GM12878 (cell line): ENCODE results near the gene DOCK2. TPM values are rescaled to one million over a fixed set of nuclear protein-coding genes. Genes with fewer than 3 reads are reported as not detected.

Experiments
- ATAC-seq: fragments of 200-7000 bp; cut with Tn5 transposase; 3 replicates; pipeline ENCODE4 v1.9.1; 2020; ENCODE audit warnings: mild to moderate bottlenecking, moderate library complexity
- BruUV-seq: library from RNA; stranded (reverse); fragments of 400-500 nt; replicated peaks from 2 replicates; lab custom pipeline; 2021; lab: Mats Ljungman, UMichigan
- CTCF ChIA-PET: fragments of 300-600 bp; sonication (Branson Sonifier 250); formaldehyde crosslinking; extraction: SDS; loops from one replicate; lab custom pipeline; 2021; ENCODE audit warnings: inconsistent platforms; lab: Yijun Ruan, JAX
- POLR2A ChIA-PET: fragments of 350-600 bp; formaldehyde crosslinking; extraction: SDS; loops from one replicate; lab custom pipeline; 2021; ENCODE audit warnings: inconsistent platforms; lab: Charles Lee
- RAD21 ChIA-PET: fragments of 300-600 bp; sonication (Branson Sonifier 250); formaldehyde crosslinking; loops from one replicate; lab custom pipeline; 2023; ENCODE audit warnings: antibody characterized with exemption; ENCODE audit not compliant: unreplicated experiment; lab: Charles Lee
- SMC1A ChIA-PET: fragments of 300-600 bp; sonication (Branson Sonifier 250); formaldehyde crosslinking; loops from one replicate; lab custom pipeline; 2023; ENCODE audit not compliant: unreplicated experiment, uncharacterized antibody; lab: Charles Lee
- DNase-seq: peaks from one replicate; pipeline ENCODE4 v3.0.0-alpha.2; 2011; ENCODE audit warnings: low read depth, low spot score
- FAIRE-seq: peaks from 3 replicates; lab custom pipeline; 2011; peaks lifted over from hg19 to GRCh38; lab: Jason Lieb, UNC
- H2AFZ ChIP-seq: 2 replicates; pipeline ENCODE4 v1.6.0; 2011; ENCODE audit warnings: low read depth, low read length, control low read depth; ENCODE audit not compliant: control insufficient read depth
- H3K27ac ChIP-seq: 2 replicates; pipeline ENCODE4 v1.5.1; 2011; ENCODE audit warnings: control low read depth; ENCODE audit not compliant: control insufficient read depth, insufficient read depth
- H3K27me3 ChIP-seq, 2 experiments: replicated peaks in 1 of 2; 2 replicates each; pipeline versions ENCODE4 v1.6.0 to v1.6.1; 2011; ENCODE audit warnings: low read length in 1 of 2; ENCODE audit not compliant: control insufficient read depth in 2 of 2, insufficient read depth in 2 of 2
- H3K36me3 ChIP-seq, 2 experiments: 2 replicates each; pipeline ENCODE4 v1.5.1; 2011; ENCODE audit warnings: low read length in 1 of 2; ENCODE audit not compliant: control insufficient read depth in 2 of 2, insufficient read depth in 2 of 2
- H3K4me1 ChIP-seq: 2 replicates; pipeline ENCODE4 v1.6.1; 2011; ENCODE audit warnings: mild to moderate bottlenecking, low read length, moderate library complexity, mixed read lengths; ENCODE audit not compliant: control insufficient read depth, insufficient read depth
- H3K4me2 ChIP-seq: 2 replicates; pipeline ENCODE4 v1.6.0; 2011; ENCODE audit warnings: control low read depth; ENCODE audit not compliant: control insufficient read depth, insufficient read depth
- H3K4me3 ChIP-seq: fragments of 200-600 bp; sonication (generic); 2 replicates; pipeline ENCODE4 v1.5.1; 2016
- H3K79me2 ChIP-seq: 2 replicates; pipeline ENCODE4 v1.6.0; 2011; ENCODE audit warnings: low read length; ENCODE audit not compliant: control insufficient read depth, insufficient read depth
- H3K9ac ChIP-seq: 2 replicates; pipeline ENCODE4 v1.8.0; 2011; ENCODE audit warnings: low read length, control low read depth, mixed read lengths; ENCODE audit not compliant: control insufficient read depth, insufficient read depth
- H3K9me3 ChIP-seq: replicated peaks from 3 replicates; pipeline ENCODE4 v1.5.1; 2011; ENCODE audit warnings: mild to moderate bottlenecking, low read length; ENCODE audit not compliant: control insufficient read depth, insufficient read depth
- H4K20me1 ChIP-seq: 2 replicates; pipeline ENCODE4 v1.6.0; 2011; ENCODE audit not compliant: control insufficient read depth, insufficient read depth
- ATF7 ChIP-seq: fragments of 450-650 bp; IDR thresholded peaks from 2 replicates; pipeline ENCODE4 v1.6.1; 2016; ENCODE audit warnings: low read depth, mild to moderate bottlenecking
- BACH1 ChIP-seq: fragments of 450-650 bp; IDR thresholded peaks from 2 replicates; pipeline ENCODE4 v1.6.1; 2017; ENCODE audit warnings: mild to moderate bottlenecking, borderline replicate concordance
- CBX5 ChIP-seq: sonication (generic); IDR thresholded peaks from 2 replicates; pipeline ENCODE4 v1.6.1; 2016; ENCODE audit warnings: low read depth, moderate library complexity, mild to moderate bottlenecking, inconsistent platforms
- CEBPB ChIP-seq, 2 experiments: fragments of 150-350 bp in 1 of 2; IDR thresholded peaks; 2 replicates each; pipeline ENCODE4 v1.6.1; 2012 to 2014; ENCODE audit warnings: low read depth in 2 of 2, low read length in 2 of 2, borderline replicate concordance in 1 of 2, inconsistent platforms in 1 of 2
- GATAD2B ChIP-seq: fragments of 450-650 bp; conservative IDR thresholded peaks from 2 replicates; pipeline ENCODE4 v1.6.1; 2017; ENCODE audit warnings: low read depth, mild to moderate bottlenecking, moderate library complexity
- HDAC6 ChIP-seq: fragments of 200-600 bp; sonication (generic); IDR thresholded peaks from one replicate; pipeline ENCODE4 v1.8.0; 2017; ENCODE audit warnings: antibody characterized with exemption; ENCODE audit not compliant: unreplicated experiment
- MTA3 ChIP-seq: IDR thresholded peaks from 2 replicates; pipeline ENCODE4 v1.6.1; 2012; ENCODE audit warnings: low read length, inconsistent platforms, borderline replicate concordance
- RAD21 ChIP-seq: IDR thresholded peaks from 2 replicates; pipeline ENCODE4 v1.6.1; 2011; ENCODE audit warnings: mild to moderate bottlenecking, low read depth, low read length, moderate library complexity; ENCODE audit not compliant: insufficient read depth
- REST ChIP-seq: IDR thresholded peaks from 2 replicates; pipeline ENCODE4 v1.6.1; 2012; ENCODE audit warnings: mild to moderate bottlenecking, low read depth, low read length
- SMC3 ChIP-seq: IDR thresholded peaks from 2 replicates; pipeline ENCODE4 v1.6.1; 2011; ENCODE audit warnings: low read length, improper control_type of control experiment, borderline replicate concordance
- YBX1 ChIP-seq: fragments of 450-650 bp; IDR thresholded peaks from 2 replicates; pipeline ENCODE4 v1.6.1; 2016; ENCODE audit warnings: antibody characterized with exemption
- ZNF384 ChIP-seq: IDR thresholded peaks from 2 replicates; pipeline ENCODE4 v1.6.1; 2012; ENCODE audit warnings: low read depth, mild to moderate bottlenecking, low read length, improper control_type of control experiment, borderline replicate concordance
- ZSCAN29 ChIP-seq: fragments of 450-650 bp; IDR thresholded peaks from 2 replicates; pipeline ENCODE4 v1.6.1; 2017; ENCODE audit warnings: mild to moderate bottlenecking, moderate library complexity
- WGBS: methylation state at CpG from one replicate; pipeline ENCODE4 v1.1.6; 2016; ENCODE audit warnings: low lambda C conversion rate; ENCODE audit not compliant: insufficient replicate concordance, insufficient coverage; ENCODE audit errors: missing lambda C conversion rate; 5-methylcytosine and 5-hydroxymethylcytosine counted together
- in situ Hi-C: fragments of 300-500 bp; cut with MboI; formaldehyde crosslinking; loops from 9 replicates; pipeline ENCODE4 v1.14.3; 2018; ENCODE audit warnings: mixed read lengths
- intact Hi-C: fragments of 100-400 bp; cut with micrococcal nuclease; formaldehyde crosslinking; loops from one replicate; pipeline ENCODE4 v1.14.2; 2022; ENCODE audit not compliant: unreplicated experiment
- polyA plus RNA-seq, 11 experiments: library from polyadenylated mRNA; depleted of rRNA in 4 of 11; unstranded in 6 of 11; stranded (reverse) in 5 of 11; fragments of >200 nt; fragmentation: Nextera tagmentation in 4 of 11; fragmentation: Illumina TruSeq in 1 of 11; extraction: Ambion mirVana in 4 of 11; extraction: Trizol in 1 of 11; gene quantifications; 1 replicate in 1 of 11; 2 replicates in 10 of 11; pipeline versions ENCODE4 v1.2.1 to v1.2.3, GENCODE V29; 2011 to 2016; ENCODE audit warnings: inconsistent platforms in 2 of 11, missing spikeins in 2 of 11, low read depth in 1 of 11
- total RNA-seq, 4 experiments: library from RNA; depleted of rRNA in 3 of 4; stranded (reverse); fragments of >200 nt in 3 of 4; fragmentation: Illumina TruSeq in 1 of 4; extraction: Trizol in 1 of 4; gene quantifications; 2 replicates each; pipeline versions ENCODE4 v1.2.1 to v1.2.3, GENCODE V29; 2013 to 2021

Gene DOCK2
- total and polyA plus RNA-seq, 10 of the 15 experiments (the other 5 are each of a cell fraction or from before 2014, with no cell fraction given), result 34.2 to 192 (median 118) TPM

DNA sequence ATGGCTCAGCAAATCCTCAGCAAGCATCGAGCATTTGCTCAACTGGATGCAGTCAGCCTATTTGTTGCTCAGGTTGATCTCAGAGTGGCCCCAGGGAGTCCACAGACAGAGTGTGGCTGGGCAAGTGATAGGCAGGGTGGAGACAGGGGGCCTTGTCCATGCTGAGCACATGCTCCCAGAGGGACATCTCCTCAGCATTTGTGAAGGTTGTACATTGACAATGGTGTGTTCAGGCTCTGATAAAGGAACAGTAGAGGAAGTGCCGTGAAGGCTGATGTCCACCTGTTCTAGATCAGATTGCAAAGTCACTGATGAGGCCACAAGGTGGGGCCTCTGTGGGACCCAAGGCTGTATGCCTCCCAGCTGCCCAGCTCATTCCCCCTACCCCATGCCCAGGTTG lies 418.5 kb downstream of the DOCK2 start:
- no peaks in the 10 kb centered on the region; the same call in 2 of the 3 replicates for H3K9me3 ChIP-seq
- H4K20me1 ChIP-seq, result no peaks in the 10 kb centered on the region; the same call in 1 of the 2 replicates
- no peaks in the 10 kb centered on the region for H3K4me1 ChIP-seq
- H3K79me2 ChIP-seq, result no peaks in the 10 kb centered on the region
- H3K27ac ChIP-seq, result no peak overlapping the region
- ATAC-seq (no peak), DNase-seq (no peak), FAIRE-seq (no peak)
- no TSS peak for BruUV-seq
- H3K36me3 ChIP-seq, result peaks cover 19 to 29% of the 10 kb centered on the region in 2 experiments
- H3K4me3 ChIP-seq, result no peak overlapping the region
- CTCF ChIA-PET, result no interaction called here
- no peak overlapping the region for H2AFZ ChIP-seq
- WGBS, result 100% methylated on average over 2 of the region's 2 CpGs
- TF ChIP-seq ATF7 (no peak), BACH1 (no peak), ZSCAN29 (no peak), CBX5 (no peak), SMC3 (no peak), REST (no peak), YBX1 (no peak), CEBPB (IDR thresholded peaks at IDR 0.05; ENCODE audit: borderline replicate concordance in 1 of 2, low read depth in 2 of 2, low read length in 2 of 2) (no peak), MTA3 (no peak), ZNF384 (no peak), HDAC6 (no peak), RAD21 (no peak), GATAD2B (no peak)
- RAD21 ChIA-PET, result no interaction called here
- POLR2A ChIA-PET, result interaction anchor here (0.5 kb wide), 1 partner anchor 150 kb away, joined by 4 read pairs; no protein-coding TSS in a partner anchor
- H3K9ac ChIP-seq, result no peak overlapping the region
- SMC1A ChIA-PET, result interaction anchor here (2.1 kb wide), 1 partner anchor 15 kb away, joined by 6 read pairs; no protein-coding TSS in a partner anchor
- no peak overlapping the region for H3K4me2 ChIP-seq
- intact Hi-C loops (no loop called here), in situ Hi-C loops (no loop called here)
- no peaks in the 10 kb centered on the region for H3K27me3 ChIP-seq
